Endometrial microvascular endothelial cells (primary cell): ENCODE measurements around the gene IL18R1. TPM values are rescaled to one million over a fixed set of nuclear protein-coding genes. Genes with fewer than 3 reads are reported as not detected.
"Not testable (repeated sequence)": the region's sequence is repeated elsewhere in the genome, so short reads cannot be mapped to it uniquely, and the experiment has no call there.

Experiments used
- in situ Hi-C: cut with HindIII; loops from 2 replicates; pipeline ENCODE4 v1.10.0; 2017; ENCODE audit warnings: low sequenced_read_pairs, low pct_unique_long_range_greater_than_20kb; ENCODE audit errors: inconsistent ontology term
- total RNA-seq: library from RNA; depleted of rRNA; stranded (reverse); fragments of >200 nt; gene quantifications from one replicate; pipeline ENCODE4 v1.2.3, GENCODE V29; 2015; ENCODE audit errors: inconsistent ontology term

IL18R1 gene
- total RNA-seq = 6.8 TPM

- in situ Hi-C loops = no loop called here
Measured at GRCh38 chr2:102355526-102356380, at the start of gene IL18R1. Gene IL18R1 (plus strand): TSS chr2:102355796. CDS start chr2:102362661, 6,865 bp downstream.

DNA sequence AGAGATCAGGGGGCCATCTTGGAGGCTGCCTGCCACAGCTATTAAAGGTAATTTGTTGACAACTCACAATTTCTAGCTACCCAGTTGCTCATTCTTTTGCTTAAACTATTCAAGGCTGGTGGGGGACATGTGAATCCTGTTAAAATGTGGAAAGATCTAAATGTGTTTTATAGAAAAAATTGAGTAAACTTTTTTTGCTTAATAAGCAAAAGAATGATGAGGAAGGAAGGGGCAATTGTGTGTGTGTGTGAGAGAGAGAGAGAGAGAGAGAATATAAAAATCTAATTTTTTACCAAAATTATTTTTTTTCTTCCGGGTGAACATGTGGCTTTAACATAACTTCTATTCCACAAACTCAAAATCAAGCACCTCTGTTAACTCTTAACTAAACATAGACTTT, 49.5 kb upstream of the IL18R1 start:
- in situ Hi-C loops = no loop called here

GRCh38 chr2:102310964-102311640, 44.5 kb upstream of the IL18R1 start, which contains the start of gene IL1RL1:
Gene IL1RL1 (plus strand): TSS chr2:102311563. CDS start chr2:102338265, 26,702 bp downstream.
- in situ Hi-C loops = no loop called here

DNA sequence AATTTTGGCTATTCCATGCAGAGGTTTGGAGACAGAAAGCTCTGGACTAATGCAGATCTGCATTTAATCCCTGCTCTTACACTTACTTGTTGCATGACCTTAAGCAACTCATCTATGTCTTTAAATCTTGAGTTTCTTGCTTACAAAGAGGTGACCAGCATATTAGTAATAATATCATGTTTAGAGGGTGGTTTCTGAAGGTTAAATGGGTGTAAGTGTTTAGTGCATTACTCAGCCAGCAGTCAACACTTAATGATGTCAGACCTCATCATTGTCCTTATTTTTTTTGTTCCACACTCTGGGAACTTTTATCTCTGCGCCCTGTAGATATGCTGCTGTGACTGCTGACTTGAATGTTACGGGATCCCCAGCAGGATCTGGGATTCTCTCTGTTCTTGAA, 42.6 kb upstream of the IL18R1 start:
- in situ Hi-C loops = no loop called here

DNA sequence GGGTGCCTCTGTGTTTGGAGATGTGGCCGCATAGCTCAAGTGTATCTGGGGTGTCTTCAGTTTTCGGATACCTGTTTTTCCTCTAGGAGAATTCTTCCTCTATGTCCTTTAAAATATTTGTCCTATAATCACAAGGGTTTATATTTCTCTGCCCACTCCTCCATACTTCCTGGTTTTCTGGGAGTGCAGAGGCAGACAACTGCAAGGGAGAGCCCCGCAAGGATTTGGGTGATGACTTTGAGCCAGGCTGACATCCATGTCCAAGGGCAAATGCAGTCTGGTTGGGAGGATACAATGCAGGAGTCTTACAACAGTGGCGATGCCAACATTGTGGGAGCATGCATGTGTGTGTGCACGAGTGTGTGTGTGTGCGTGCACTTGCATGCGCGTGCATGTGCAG, 42.1 kb upstream of the IL18R1 start:
- in situ Hi-C loops = no loop called here

DNA sequence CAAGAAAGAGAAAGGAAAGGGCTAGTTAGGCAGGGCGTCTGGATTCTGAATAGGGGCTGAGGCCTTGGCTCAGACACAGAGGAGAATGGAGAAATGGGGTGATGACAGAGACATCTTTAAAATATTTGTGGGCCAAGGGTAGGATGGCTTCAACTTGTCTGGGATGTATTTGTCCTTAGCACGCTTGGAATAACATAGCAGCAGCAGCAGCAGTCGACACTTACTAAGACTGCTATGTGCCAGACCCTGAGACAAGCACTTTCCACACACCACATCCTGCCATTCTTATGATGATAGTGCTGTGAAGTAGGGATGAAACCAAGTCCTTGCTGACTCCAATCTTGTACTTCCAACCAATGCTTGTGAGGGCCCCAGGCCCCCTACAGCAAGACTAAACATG, 41.6 kb upstream of the IL18R1 start:
- in situ Hi-C loops = no loop called here

GRCh38 chr2:102315921-102316320, 39.7 kb upstream of the IL18R1 start:
- in situ Hi-C loops = no loop called here

DNA sequence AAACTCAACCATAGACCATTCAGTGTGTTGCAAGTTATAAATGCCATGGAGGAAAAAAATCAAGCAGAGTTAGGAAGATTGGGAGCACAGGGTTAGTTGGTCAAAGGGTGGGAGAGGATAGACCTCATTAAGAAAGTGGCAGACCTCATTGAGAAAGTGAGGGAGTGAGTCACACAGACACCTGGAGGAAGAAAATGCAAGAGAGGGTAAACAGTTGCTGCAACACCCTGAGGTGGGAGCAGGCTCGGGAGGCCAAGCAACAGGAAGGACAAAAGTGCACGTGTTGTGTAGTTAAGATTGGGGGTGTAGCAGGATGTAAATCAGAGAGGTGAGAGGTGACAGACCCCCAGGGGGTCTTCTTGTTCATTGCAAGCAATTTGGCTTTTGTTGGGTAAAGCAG, 37.9 kb upstream of the IL18R1 start:
- in situ Hi-C loops = no loop called here

DNA sequence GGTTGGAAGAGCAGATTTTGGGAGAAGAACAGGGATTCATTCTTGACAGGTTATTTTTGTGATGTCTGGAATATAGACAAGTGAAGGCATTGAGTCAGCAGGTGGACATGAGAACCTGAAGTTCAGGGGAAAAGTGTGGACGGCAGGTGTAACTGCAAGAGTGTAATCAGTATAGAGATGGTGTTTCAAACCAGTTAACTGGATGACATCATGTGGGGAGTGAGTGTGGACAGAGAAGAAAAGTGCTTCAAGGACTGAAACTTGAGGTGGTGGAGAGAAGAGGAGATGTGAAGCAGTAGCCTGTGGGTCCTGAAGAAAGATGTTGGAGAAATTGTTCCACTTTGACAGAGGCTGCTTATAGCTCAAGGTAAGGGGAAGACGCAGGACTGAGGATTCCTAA, 37.2 kb upstream of the IL18R1 start:
- in situ Hi-C loops = no loop called here

DNA sequence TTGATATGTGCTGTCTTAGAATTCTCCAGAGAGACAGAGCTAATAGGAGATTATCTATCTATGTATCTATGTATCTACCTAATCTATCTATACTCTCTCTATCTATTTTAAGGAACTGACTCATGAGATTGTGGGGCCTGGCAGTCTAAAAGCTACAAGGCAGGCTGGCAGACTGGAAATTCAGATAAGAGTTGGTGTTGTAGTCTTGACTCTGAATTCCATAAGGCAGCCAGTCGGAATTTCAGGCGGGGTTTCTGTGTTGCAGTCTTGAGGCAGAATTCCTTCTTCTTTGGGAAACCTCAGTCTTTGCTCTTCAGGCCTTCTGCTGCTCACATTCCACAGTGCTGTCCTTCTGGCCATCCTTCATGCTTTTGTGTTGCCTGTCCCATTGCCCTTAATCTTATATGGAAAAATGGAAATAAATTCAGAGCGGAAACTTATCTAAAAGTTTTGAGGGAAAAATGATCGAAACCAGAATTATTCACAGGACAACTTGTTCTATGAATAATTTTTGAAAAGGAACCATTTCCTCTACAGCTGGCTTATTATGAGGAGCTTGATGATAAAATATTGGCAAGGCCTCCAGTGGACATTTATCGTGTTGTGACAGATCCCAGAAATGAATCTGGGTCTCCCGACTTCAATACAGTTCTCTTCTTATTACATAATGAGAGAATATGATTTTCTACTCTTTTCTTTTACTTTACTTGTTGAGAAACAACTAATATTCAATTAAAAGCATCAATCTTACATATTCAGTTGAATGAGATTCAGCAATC, 33.5 kb upstream of the IL18R1 start:
- in situ Hi-C loops = no loop called here

DNA sequence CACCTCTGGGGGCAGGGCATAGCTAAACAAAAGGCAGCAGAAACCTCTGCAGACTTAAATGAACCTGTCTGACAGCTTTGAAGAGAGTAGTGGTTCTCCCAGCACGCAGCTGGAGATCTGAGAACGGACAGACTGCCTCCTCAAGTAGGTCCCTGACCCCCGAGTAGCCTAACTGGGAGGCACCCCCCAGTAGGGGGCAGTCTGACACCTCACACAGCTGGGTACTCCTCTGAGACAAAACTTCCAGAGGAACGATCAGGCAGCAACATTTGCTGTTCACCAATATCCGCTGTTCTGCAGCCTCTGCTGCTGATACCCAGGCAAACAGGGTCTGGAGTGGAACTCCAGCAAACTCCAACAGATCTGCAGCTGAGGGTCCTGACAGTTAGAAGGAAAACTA, 30.7 kb upstream of the IL18R1 start:
- in situ Hi-C loops = not testable (repeated sequence)

DNA sequence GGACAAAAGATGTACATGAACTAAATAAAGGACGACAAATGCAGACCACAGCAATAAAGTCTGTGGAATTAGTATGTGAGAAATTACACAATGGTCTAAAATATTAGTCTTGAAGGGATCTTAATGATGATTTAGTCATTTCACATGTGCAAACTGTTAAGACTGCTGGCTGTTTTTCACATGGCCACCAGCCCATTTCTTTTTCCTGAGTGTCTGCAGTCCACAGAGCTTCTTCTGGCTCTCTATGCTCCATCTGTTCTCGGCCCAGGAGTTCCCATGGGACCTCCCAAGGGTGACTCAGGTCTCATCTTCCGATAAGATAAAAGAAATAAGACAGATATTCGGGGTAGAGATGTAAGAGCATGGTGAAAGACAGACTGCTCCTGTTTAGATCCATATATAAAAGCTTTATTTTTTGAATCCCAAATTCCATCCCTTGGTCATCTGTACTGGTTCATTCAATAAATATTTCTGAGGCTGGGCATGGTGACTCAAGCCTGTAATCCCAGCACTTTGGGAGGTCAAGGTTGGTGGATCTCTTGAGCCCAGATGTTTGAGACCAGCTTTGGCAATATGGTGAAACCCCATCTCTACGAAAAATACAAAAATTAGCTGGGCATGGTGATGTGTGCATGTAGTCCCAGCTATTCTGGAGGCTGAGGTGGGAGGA, 24.1 kb upstream of the IL18R1 start:
- in situ Hi-C loops = no loop called here

GRCh38 chr2:102334486-102334885, 21.1 kb upstream of the IL18R1 start:
- in situ Hi-C loops = no loop called here

DNA sequence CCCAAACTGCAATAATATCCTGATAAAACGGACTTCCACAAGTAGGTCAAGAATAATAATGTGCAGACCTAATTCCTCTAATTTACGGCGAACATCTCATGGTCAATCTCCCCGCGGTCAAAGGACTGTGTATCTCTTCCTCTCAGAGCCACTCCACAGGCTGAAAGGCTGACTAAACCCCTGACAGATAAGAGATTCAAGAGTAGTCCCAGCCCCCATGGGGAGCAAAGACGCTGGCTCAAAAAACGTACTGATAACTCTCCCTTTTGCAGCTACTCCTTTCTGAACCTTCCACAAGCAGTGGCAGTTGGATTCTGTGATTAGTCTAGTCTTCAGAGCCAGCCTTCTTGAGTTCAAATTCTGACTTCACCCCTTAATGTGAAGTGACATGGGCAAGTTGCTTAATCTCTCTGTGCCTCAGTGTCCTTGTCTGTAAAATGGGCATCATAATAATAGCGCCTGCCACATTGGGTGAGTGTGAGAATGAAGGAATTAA, 19.7 kb upstream of the IL18R1 start:
- in situ Hi-C loops = no loop called here

- in situ Hi-C loops = no loop called here
Measured at GRCh38 chr2:102336502-102336945, 19.1 kb upstream of the IL18R1 start.

GRCh38 chr2:102337012-102337411, 18.6 kb upstream of the IL18R1 start:
- in situ Hi-C loops = no loop called here

DNA sequence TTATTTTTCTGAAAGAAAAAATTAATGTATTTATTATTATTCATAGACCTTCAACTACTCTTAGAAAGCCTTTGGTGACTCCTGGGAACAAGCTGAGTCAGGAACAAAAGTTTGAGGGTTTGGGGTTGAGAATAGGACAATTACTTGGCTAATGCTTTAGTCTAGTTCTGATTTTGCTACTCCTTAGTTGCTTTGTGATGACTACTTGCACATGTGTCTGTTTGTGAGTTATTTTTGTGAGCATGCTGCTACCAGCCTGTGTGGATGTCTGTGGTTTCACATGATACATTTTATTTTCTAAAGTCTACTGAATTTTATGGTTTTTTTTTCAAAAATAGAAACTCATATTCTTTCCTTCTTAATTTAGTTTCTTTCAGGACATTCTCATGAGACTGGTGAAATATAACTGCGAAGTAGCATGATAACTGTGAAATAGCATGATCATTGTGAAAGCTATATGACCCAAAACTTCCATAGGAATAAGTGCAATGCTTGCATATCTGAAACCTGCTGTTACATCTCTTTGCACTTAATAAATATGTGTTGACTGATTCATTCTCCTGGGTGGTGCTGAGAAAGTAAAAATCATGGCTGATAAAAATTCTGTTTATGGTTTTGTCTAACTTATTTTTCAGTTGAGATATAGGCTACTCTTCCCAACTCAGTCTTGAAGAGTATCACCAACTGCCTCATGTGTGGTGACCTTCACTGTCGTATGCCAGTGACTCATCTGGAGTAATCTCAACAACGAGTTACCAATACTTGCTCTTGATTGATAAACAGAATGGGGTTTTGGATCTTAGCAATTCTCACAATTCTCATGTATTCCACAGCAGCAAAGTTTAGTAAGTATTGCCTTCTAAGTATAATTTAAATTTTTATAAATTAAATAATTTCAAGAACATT, 17.9 kb upstream of the IL18R1 start:
- in situ Hi-C loops = no loop called here

DNA sequence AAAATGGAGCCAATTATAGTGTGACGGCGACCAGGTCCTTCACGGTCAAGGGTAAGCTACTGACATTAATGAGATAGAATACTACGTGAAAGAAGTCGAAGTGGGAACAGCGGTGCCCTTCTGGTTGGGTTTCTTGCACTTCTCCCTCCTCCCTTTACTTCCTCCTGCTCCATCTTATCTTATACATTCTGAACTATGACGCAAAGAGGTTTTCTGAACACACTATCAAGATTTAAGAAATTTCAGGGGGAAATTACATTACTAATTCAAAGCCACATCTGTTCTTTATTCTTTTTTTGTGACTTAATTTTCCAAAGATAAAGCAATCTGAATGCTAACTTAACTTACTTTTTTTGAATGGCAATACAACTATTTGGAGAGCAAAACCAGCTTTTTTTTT, 14.8 kb upstream of the IL18R1 start:
- in situ Hi-C loops = no loop called here
